ENCODE data around the gene YLPM1.

Gene YLPM1

DNA sequence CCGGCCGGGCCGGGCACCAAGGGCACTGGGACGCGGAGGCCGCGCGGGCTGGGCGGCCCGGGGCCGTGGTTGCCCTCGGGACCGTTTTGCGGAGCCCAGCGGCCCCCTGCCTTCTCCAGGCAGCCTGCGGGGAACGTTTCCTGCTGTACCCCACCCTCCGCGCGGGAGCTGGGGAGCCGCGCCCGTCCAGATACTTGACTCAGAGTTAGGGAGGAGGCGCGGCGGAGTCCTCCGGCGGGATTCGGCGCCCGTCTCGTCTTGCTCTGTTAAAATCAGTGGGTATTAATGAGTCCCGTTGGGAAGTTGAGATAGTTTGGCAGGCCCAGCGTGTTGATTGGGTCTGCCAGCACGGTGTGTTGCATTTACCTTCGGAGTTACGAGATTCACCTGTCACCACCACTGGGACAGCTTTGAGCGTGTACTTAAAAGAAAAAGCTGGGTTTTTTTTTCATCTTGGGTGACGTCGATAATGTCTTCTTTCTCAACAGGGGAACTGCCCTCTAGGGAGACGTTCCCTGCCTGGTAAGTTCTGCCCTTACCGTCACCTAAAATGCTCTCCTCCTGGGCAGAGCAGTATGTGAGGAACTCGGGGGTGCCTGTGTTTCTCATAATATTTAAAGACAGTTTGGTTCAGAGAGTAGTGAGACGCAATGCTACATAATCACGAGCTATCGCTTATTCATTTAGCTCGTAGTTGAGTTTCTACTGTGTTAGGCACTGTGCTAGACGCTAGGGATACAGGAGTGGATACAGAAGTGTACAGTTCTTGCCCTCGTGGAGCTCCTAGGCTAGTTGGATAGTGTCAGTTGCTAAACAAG, 119.2 kb downstream of the YLPM1 start:
- peak overlapping the region; percentile 100 for H3K9ac ChIP-seq (ENCODE audit: low read depth, low read length)
- H3K4me3 ChIP-seq (ENCODE audit: low read length), result peak overlapping the region; percentile 100
- H3K4me1 ChIP-seq (ENCODE audit: control insufficient read depth, insufficient read depth, low read length), result peaks cover 44% of the 10 kb centered on the region
- peaks cover 16% of the 10 kb centered on the region for H3K36me3 ChIP-seq (ENCODE audit: insufficient read depth, low read length)
- no peaks in the 10 kb centered on the region for H3K9me3 ChIP-seq (replicated peaks; ENCODE audit: low read length)
- peak overlapping the region; percentile 98 for H3K4me2 ChIP-seq (ENCODE audit: low read length)
- no peaks in the 10 kb centered on the region for H3K27me3 ChIP-seq (ENCODE audit: control insufficient read depth, insufficient read depth, low read length)
